HG03103 (cell line): ENCODE measurements around the gene KCTD4.
"Not testable (repeated sequence)": the region's sequence is repeated elsewhere in the genome, so short reads cannot be mapped to it uniquely, and the experiment has no call there.

Experiments
- ATAC-seq: cut with Tn5 transposase; IDR thresholded peaks from one replicate; pipeline ENCODE4 v1.9.1; 2021; ENCODE audit warnings: low read depth; ENCODE audit not compliant: unreplicated experiment

KCTD4 gene

GRCh38 chr13:45216193-45216592, 15.3 kb upstream of the KCTD4 start:
- no peak for ATAC-seq

GRCh38 chr13:45215392-45216077, 14.7 kb upstream of the KCTD4 start:
- no peak for ATAC-seq

- no peak for ATAC-seq
These were observed 8.4 kb upstream of the KCTD4 start for GRCh38 chr13:45209229-45209628.

GRCh38 chr13:45208132-45208531, 7.3 kb upstream of the KCTD4 start:
- no peak for ATAC-seq

- ATAC-seq = no peak
These were observed 6.5 kb upstream of the KCTD4 start for GRCh38 chr13:45207319-45207718.

GRCh38 chr13:45206340-45206739, 5.5 kb upstream of the KCTD4 start:
- ATAC-seq = no peak

- no peak for ATAC-seq
These were observed 4.3 kb upstream of the KCTD4 start for GRCh38 chr13:45205124-45205523.

GRCh38 chr13:45199711-45200110, 1.1 kb downstream of the KCTD4 start:
- ATAC-seq = no peak

GRCh38 chr13:45198924-45199323, 1.9 kb downstream of the KCTD4 start:
- ATAC-seq = no peak

- ATAC-seq = no peak
These were observed 2.8 kb downstream of the KCTD4 start for GRCh38 chr13:45198041-45198440.

GRCh38 chr13:45196622-45197021, 4.2 kb downstream of the KCTD4 start:
- ATAC-seq = no peak

- ATAC-seq = no peak
These were observed 4.7 kb downstream of the KCTD4 start for GRCh38 chr13:45196096-45196495.

- no peak for ATAC-seq
These were observed 5.4 kb downstream of the KCTD4 start for GRCh38 chr13:45195421-45195820.

- no peak for ATAC-seq
These were observed 6.5 kb downstream of the KCTD4 start for GRCh38 chr13:45194081-45194939.

GRCh38 chr13:45191874-45192273, 9.0 kb downstream of the KCTD4 start:
- no peak for ATAC-seq

GRCh38 chr13:45189511-45189910, 11.3 kb downstream of the KCTD4 start:
- ATAC-seq = not testable (repeated sequence)

GRCh38 chr13:45189077-45189476, 11.8 kb downstream of the KCTD4 start:
- ATAC-seq = not testable (repeated sequence)

GRCh38 chr13:45185286-45185685, 15.6 kb downstream of the KCTD4 start:
- no peak for ATAC-seq

- ATAC-seq = no peak
These were observed 16.2 kb downstream of the KCTD4 start for GRCh38 chr13:45184693-45185092.

- no peak for ATAC-seq
These were observed 19.9 kb downstream of the KCTD4 start for GRCh38 chr13:45180713-45181601.

- ATAC-seq = no peak
These were observed 20.5 kb downstream of the KCTD4 start for GRCh38 chr13:45180303-45180702.
